Measurements from ENCODE around the gene ARHGEF19.

DNA sequence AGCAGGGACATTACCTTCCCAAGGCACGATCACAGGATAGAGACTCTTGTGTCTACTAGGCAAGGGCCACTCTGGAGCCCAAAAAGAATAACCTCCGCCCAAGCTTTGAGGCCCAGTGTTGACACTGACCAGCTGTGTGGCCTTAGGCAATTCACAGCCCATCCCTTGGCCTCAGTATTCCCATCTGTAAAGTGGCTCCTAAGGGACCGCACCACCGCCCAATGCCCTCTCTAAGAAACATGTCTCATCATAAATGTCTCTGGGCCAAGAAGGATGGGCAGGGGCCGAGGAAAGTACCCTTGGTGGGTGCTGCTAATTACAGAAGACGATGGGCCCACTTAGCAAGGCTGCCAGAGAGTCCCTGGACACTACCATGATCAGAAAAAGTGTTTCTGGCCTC, 628 bp downstream of the ARHGEF19 start:
- TF ChIP-seq CTCF (conservative IDR thresholded peaks at IDR 0.05; ENCODE audit: low read length) = no peak
- TF ChIP-seq EZH2phosphoT487 (IDR thresholded peaks at IDR 0.05; ENCODE audit: borderline replicate concordance) = no peak
